Astrocyte of the spinal cord (primary cell): Measurements from ENCODE around the gene CMTM8.

Experiments used
- DNase-seq: peaks from one replicate; pipeline ENCODE4 v3.0.0; 2011; ENCODE audit warnings: low read depth, low spot score
- H3K4me3 ChIP-seq: 2 replicates; pipeline ENCODE4 v1.5.1; 2011; ENCODE audit warnings: low read depth, mild to moderate bottlenecking, low read length, moderate library complexity
- in situ Hi-C: cut with HindIII; loops from 2 replicates; pipeline ENCODE4 v1.10.0; 2017; ENCODE audit warnings: low sequenced_read_pairs
- TF ChIP-seq, protein P1 (sequence below): IDR thresholded peaks from 2 replicates; pipeline ENCODE4 v1.5.1; 2012; ENCODE audit warnings: low read depth, mild to moderate bottlenecking, low read length, inconsistent platforms

The CMTM8 gene

DNA sequence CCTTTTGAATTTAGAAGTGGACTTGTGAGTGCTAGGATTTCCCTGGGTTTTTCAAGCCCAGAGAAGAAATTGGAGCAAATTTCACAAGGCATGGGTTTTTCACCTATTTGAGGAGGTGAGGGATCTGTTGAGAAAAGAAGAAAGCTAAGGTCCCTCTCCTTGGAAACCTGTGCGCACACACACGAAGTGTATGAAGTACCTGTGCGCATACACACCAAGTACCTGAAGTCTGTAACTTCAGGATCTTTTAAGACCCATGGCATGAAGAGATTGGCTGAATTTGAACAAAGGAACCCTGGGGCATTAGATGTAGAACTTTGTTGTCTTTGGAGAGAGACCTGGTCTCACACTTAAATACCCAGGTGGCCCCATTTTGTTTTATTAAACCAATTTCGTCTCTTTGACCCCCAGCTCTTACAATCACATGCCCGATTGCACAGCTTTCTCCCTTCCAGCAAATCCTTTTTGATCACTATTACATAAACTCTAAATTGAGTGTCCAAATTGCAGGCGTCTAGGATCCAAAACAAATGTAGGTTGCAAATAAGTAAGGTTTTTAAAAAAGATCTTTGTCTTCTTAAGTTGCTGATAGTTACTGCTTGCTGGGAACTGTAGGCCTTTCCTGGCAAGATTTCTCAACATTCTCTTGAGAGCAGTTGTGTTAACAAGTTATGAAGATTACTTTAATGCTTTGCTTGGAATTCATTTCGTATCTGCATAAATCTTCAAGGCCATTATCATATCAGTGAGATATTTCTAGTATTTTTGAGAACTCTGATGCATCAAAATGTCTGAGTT lies 64.3 kb downstream of the CMTM8 start:
- no peak overlapping the region for H3K4me3 ChIP-seq
- in situ Hi-C loops = no loop called here

DNA sequence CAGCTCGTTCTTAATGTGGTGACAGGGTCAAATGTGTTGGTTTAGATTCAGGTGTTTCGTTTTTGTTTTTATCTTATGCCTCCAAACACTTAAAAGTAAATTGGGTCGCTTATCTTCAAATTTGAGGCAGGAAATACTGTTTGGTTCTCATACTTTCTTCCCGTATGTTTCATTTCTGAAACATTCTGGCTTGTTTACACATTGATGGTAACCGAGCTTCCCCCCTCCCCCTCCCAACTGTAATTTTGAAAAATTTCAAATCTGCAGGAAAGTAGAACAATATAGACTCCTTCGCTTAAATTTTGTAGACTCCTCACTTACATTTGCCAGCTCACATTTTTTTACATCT lies 64.9 kb downstream of the CMTM8 start:
- no peak overlapping the region for H3K4me3 ChIP-seq
- in situ Hi-C loops = no loop called here
- no peak for DNase-seq
- TF ChIP-seq, protein P1, sequence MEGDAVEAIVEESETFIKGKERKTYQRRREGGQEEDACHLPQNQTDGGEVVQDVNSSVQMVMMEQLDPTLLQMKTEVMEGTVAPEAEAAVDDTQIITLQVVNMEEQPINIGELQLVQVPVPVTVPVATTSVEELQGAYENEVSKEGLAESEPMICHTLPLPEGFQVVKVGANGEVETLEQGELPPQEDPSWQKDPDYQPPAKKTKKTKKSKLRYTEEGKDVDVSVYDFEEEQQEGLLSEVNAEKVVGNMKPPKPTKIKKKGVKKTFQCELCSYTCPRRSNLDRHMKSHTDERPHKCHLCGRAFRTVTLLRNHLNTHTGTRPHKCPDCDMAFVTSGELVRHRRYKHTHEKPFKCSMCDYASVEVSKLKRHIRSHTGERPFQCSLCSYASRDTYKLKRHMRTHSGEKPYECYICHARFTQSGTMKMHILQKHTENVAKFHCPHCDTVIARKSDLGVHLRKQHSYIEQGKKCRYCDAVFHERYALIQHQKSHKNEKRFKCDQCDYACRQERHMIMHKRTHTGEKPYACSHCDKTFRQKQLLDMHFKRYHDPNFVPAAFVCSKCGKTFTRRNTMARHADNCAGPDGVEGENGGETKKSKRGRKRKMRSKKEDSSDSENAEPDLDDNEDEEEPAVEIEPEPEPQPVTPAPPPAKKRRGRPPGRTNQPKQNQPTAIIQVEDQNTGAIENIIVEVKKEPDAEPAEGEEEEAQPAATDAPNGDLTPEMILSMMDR = no peak

More for the DNA sequence above, 64.3 kb downstream of the CMTM8 start:
- no peak for DNase-seq
- TF ChIP-seq, protein P1 = no peak

DNA sequence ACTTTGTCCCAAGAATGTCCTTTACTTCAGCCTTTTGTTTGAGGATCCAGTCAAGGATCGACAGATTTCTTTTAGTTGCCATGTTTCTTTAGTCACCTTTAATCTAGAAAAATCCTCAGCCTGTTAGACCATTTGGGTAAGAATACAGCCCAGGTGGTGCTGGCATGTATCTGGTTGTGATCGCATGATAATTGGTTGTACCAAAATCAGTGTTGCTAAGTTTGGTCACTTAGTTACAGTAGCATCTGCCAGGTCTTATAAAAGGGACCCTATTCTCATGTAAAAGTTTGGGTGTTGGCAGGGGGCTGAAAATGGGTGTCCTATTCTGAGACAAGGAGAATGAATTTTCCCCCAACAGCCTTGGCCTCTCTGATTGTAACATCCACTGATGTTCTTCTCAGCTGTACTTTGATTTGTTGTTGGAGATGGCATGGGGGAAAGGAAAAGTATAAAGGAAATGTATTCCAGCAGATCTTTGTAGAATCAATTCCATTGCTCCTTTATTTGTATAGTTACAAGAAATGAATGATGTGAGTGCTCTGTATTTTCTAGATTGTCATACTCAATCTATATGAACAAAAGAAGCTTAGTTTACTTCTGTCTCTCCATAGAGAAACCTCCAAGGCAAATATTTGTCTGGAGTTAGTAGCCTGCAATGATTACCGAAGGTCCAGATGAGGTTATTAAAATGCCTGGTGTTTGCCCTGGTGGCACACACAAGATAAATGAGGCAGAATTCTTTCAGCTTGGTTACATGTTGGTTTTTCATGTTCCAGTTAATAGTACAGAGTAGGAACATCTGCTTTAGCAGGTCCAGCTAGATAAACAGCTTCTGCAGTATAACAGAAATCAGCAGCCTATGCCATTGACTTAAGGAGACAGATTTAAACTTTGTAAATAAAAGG lies 65.7 kb downstream of the CMTM8 start:
- DNase-seq = no peak
- TF ChIP-seq, protein P1 = no peak
- no peak overlapping the region for H3K4me3 ChIP-seq
- in situ Hi-C loops = no loop called here

DNA sequence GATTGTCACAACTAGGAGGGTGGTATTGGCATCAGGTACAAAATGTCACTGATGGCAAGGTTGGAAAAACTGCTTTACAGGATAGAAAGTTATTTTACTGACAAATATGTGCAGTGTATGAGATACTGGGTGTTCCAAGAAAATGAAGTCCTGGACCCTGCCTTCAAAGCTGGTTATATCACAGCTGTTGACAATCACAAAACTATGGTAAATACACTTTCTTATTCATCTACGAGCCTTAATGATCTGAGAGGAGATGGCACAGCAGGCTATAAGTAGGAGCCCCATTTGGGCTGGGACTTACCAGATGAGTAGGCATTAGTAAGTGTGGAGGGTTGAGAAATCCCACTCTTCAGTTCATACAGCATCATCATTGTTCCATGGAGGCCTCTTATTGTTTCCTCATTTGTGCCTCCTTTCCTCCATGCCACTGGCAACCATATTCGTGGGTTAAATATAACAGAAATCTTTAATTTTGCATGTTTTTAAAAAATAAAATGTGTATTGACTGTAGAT lies 66.9 kb downstream of the CMTM8 start:
- no peak overlapping the region for H3K4me3 ChIP-seq
- DNase-seq = no peak
- TF ChIP-seq, protein P1 = no peak
- in situ Hi-C loops = no loop called here

DNA sequence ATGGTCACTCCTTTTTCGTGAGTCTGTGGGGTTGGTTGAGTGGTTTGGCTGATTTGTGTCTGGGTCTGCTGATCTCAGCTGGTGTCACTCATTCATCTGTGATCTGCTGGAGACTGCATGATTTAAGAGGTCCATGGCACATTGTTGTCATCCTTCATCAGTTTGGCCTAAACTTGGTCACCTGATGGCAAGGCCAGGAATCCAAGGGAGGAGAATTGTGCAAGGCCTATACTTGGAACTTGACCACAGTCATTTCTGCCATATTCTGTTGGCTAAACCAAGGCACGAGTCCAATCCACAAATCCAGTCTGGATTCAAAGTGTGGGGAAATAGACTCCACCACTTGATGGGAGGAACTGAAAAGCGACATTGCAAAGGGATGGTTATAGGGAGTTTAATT lies 67.6 kb downstream of the CMTM8 start:
- in situ Hi-C loops = no loop called here
- no peak overlapping the region for H3K4me3 ChIP-seq
- no peak for DNase-seq
- TF ChIP-seq, protein P1 = no peak

DNA sequence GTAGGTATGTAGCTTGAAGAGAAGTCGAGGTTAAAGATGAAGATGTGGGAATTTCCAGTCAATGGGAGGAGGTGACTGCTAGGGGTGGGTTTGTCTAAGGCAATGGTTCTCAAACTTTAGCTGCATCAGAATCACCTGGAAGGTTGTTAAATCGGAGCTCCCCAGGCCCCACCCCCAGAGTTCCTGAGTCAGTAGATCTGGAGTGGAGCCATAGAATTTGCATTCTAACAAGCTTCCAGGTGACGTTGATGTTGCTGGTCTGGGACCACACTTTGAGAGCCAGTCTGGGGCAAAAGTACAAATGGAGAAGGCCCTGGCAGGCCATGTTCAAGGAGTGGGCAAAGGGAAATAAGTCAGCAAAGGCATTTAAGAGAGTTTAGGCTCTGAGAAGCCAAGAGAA lies 69.1 kb downstream of the CMTM8 start:
- in situ Hi-C loops = no loop called here
- no peak for DNase-seq
- H3K4me3 ChIP-seq = no peak overlapping the region
- TF ChIP-seq, protein P1 = no peak
